ENCODE results near the gene IFNLR1. TPM values are rescaled to one million over a fixed set of nuclear protein-coding genes. Genes with fewer than 3 reads are reported as not detected.

IFNLR1 gene
- total and polyA plus RNA-seq, 8 donors = 2.5 to 5.9 (median 4.1) TPM

GRCh38 chr1:24228311-24228710 lies 41.2 kb upstream of the IFNLR1 start:
- Histone ChIP-seq H3K27ac (no peak overlapping the region), H3K27me3 (peaks cover 0 to 8% of the 10 kb centered on the region in 2 donors), H3K36me3 (no peaks in the 10 kb centered on the region), H3K9me3 (no peaks in the 10 kb centered on the region), H3K4me1 (no peaks in the 10 kb centered on the region), H3K4me3 (no peak overlapping the region)
- ATAC-seq = no peak
- DNase-seq = no peak
- TF ChIP-seq, protein P1, sequence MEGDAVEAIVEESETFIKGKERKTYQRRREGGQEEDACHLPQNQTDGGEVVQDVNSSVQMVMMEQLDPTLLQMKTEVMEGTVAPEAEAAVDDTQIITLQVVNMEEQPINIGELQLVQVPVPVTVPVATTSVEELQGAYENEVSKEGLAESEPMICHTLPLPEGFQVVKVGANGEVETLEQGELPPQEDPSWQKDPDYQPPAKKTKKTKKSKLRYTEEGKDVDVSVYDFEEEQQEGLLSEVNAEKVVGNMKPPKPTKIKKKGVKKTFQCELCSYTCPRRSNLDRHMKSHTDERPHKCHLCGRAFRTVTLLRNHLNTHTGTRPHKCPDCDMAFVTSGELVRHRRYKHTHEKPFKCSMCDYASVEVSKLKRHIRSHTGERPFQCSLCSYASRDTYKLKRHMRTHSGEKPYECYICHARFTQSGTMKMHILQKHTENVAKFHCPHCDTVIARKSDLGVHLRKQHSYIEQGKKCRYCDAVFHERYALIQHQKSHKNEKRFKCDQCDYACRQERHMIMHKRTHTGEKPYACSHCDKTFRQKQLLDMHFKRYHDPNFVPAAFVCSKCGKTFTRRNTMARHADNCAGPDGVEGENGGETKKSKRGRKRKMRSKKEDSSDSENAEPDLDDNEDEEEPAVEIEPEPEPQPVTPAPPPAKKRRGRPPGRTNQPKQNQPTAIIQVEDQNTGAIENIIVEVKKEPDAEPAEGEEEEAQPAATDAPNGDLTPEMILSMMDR (IDR thresholded peaks at IDR 0.05) = no peak
- intact Hi-C loops (cut with DNase I) = no loop called here

DNA sequence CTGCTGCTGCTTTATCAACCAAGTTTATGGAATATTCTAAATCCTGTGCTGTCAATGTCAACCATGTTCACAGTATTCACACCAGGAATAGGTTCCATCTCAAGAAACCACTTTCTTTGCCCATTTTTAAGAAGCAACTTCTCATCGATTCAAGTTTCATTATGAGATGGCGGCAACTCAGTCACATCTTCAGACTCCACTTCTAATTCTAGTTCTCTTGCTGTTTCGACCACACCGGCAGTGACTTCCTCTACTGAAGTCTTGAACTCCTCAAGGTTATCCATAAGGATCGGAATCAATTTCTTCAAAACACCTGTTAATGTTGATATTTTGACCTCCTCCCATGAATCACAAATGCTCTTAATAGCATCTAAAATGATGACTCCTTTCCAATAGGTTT lies 39.7 kb upstream of the IFNLR1 start:
- DNase-seq (no peak), ATAC-seq (no peak)
- TF ChIP-seq, protein P1 (IDR thresholded peaks at IDR 0.05) = no peak
- H3K27me3 ChIP-seq = peaks cover 0 to 8% of the 10 kb centered on the region in 2 donors
- H3K9me3 ChIP-seq = no peaks in the 10 kb centered on the region
- no peaks in the 10 kb centered on the region for H3K4me1 ChIP-seq
- H3K27ac ChIP-seq = no peak overlapping the region
- intact Hi-C loops (cut with DNase I) = no loop called here
- H3K36me3 ChIP-seq = no peaks in the 10 kb centered on the region
- no peak overlapping the region for H3K4me3 ChIP-seq

DNA sequence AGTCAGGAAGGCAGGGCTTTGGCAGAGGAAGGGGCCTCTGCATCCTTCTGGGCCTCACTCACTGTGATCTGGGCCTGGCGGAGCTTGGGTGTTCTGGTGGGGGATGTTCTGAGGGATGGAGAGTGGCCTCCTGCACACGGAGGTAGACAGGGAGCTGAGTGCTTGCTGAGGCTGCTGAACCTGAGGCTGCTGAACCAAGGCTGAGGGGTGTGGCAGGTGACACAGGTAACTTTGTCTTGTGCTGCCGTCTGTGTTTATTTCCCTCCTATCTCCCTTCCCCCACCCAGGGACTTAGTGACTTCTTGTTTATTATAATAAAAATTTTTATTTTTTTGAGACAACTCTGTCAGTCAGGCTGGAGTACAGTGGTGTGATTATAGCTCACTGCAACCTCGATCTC lies 37.7 kb upstream of the IFNLR1 start:
- no peaks in the 10 kb centered on the region for H3K4me1 ChIP-seq
- DNase-seq = no peak
- H3K27ac ChIP-seq = no peak overlapping the region
- H3K4me3 ChIP-seq = no peak overlapping the region
- no peaks in the 10 kb centered on the region for H3K9me3 ChIP-seq
- H3K27me3 ChIP-seq = peaks cover 0 to 12% of the 10 kb centered on the region in 2 donors
- intact Hi-C loops (cut with DNase I) = no loop called here
- H3K36me3 ChIP-seq = no peaks in the 10 kb centered on the region
- TF ChIP-seq, protein P1 (IDR thresholded peaks at IDR 0.05) = no peak
- no peak for ATAC-seq

- Histone ChIP-seq H3K36me3 (no peaks in the 10 kb centered on the region), H3K27ac (no peak overlapping the region), H3K4me3 (no peak overlapping the region), H3K27me3 (peaks cover 0 to 12% of the 10 kb centered on the region in 2 donors), H3K9me3 (no peaks in the 10 kb centered on the region), H3K4me1 (no peaks in the 10 kb centered on the region)
- TF ChIP-seq, protein P1 (IDR thresholded peaks at IDR 0.05) = no peak
- DNase-seq = no peak
- no peak for ATAC-seq
- intact Hi-C loops (cut with DNase I) = no loop called here
Measured at GRCh38 chr1:24224086-24224485, 37.0 kb upstream of the IFNLR1 start.

DNA sequence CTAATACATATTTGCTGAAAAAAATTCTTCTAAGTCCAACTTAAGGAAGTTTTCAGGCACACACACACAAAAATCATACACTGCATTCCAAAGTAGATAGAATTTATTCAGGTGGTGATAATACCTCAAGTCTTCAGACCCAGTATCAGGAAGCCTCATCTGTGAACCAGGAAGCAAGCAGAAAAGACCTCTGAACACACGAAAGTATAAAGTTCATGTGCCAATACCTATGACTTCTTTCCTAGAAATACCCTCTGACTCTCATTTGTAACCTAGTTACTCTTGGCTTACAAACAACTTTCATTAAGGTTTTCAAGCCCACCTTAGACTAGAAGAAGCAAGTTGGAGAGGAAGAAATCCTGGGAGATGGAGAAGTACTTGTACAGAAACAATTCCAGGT lies 35.7 kb upstream of the IFNLR1 start:
- no peak overlapping the region for H3K27ac ChIP-seq
- H3K27me3 ChIP-seq = peaks cover 0 to 20% of the 10 kb centered on the region in 2 donors
- no peaks in the 10 kb centered on the region for H3K4me1 ChIP-seq
- TF ChIP-seq, protein P1 (IDR thresholded peaks at IDR 0.05) = no peak
- H3K36me3 ChIP-seq = no peaks in the 10 kb centered on the region
- DNase-seq = no peak
- no peak for ATAC-seq
- H3K9me3 ChIP-seq = no peaks in the 10 kb centered on the region
- intact Hi-C loops (cut with DNase I) = no loop called here
- H3K4me3 ChIP-seq = no peak overlapping the region
